Astrocyte (in vitro differentiated cells and primary cell): ENCODE measurements around the gene DFFA.

Experiments used
- CTCF ChIP-seq: IDR thresholded peaks from 2 replicates; pipeline ENCODE4 v1.5.1; 2011; ENCODE audit warnings: low read depth, mild to moderate bottlenecking, inconsistent platforms, low read length, moderate library complexity; ENCODE audit not compliant: insufficient read depth
- EZH2 ChIP-seq: IDR thresholded peaks from 2 replicates; pipeline ENCODE4 v1.6.1; 2012; ENCODE audit warnings: mild to moderate bottlenecking, low read length, inconsistent platforms; ENCODE audit not compliant: insufficient read depth

DNA sequence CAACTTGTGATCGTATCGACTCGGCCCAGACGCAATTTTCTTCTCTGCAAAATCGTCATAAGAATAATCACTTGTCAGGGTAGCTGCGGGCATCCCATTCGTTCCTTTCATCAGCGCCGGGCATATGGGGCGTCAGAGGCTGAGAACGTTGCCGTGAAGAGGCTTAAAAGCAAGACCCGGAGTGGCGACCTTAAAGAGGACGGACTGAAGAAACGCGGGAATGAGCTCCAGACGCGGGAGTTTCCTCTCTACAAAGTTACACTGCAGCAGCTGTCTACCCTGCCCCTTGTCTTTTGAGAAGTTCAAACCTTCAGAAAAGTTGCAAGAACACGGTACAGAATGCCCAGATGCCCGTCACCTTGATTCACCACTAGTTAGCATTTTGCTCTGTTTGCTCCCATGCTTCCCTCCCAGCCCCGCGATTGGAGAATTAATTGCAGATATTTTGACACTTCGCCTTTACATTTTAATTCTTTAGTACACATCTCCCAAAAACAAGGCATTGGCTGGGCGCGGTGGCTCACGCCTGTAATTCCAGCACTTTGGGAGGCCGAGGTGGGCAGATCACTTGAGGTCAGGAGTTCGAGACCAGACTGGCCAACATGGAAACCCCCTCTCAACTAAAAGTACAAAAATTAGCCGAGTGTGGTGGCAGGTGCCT lies 41.1 kb downstream of the DFFA start:
- no peak for TF ChIP-seq CTCF
- TF ChIP-seq EZH2, result no peak
